Activated T-cell treated with anti-CD3 and anti-CD28 coated beads, Interleukin-2, amount 50 U/mL, for 48 hours (primary cell): ENCODE data around the gene TMEM250.
"Not testable (repeated sequence)": the region's sequence is repeated elsewhere in the genome, so short reads cannot be mapped to it uniquely, and the experiment has no call there.

Source experiments
- DNase-seq, 2 experiments: peaks; one replicate each; pipeline ENCODE4 v3.0.0-alpha.2; 2020

TMEM250 gene

DNA sequence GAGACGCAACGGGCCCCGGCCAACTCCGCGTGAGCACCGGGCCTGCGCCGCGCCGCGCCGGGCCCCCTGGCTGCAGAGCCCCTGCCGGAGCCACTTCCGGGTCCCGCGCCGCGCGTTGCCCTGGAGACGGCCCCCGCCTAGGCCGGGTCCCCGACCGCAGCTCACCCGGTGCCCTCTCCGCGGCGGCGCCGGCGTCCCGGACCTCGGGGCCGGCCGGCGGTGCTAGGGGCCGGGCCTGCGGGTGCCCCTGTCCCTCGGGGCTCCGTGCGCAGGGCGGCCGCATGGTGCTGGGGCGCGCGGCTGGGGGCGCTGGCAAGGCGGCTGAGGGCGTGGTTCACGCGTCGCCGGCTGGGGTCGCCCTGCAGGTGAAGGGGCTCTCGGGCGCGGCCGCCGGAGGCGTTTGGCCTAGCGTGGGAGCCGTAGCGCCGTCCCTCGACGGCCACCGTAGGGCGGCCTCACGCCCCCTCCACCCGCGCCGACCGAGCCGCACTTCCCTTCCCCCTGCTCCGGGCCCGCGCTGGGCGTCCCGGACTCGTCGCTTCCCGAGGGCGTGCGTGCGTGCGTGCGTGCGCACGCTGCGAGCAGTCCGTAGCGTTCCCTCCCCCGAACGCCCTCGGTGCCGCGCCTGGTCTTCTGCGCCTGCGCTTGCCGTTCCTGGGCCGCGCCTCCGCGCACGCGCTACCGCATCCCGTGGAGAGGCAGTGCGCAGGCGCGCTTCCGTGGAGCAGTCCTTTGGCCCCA lies at the start of gene TMEM250:
TMEM250 (minus strand) TSS at position 556 of the 741 bp plus-strand sequence. CDS start 1,975 bp downstream, outside the sequence.
- peak; percentile 97 to 98 for DNase-seq

- DNase-seq = no peak
Observed at GRCh38 chr9:136163248-136163850, 44.7 kb upstream of the TMEM250 start.

GRCh38 chr9:136160995-136161610 lies 42.4 kb upstream of the TMEM250 start:
- no peak for DNase-seq

DNA sequence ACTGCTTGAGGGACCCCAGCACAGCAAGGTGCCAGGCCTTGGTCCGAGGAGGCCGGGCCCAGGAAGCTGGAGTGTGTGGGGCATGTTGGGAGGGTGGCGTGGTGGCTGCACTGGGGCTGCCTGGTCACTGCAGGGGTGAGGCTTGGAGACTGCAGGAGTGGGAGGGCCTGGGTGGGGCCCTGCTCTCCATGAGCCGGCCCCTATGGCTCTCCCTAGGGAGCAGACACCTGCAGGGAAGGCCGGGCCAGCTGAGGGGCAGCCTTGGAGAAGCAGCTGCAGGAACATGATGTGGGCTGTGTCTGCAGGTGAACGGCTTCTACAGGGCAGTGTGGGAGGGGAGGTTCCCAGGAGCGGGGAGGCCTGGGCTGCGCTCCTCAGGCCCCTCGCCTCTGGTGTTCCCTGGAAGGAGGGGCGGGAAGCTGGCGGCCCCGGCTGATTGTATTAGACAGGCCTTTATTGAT lies 41.7 kb upstream of the TMEM250 start:
- no peak for DNase-seq

DNA sequence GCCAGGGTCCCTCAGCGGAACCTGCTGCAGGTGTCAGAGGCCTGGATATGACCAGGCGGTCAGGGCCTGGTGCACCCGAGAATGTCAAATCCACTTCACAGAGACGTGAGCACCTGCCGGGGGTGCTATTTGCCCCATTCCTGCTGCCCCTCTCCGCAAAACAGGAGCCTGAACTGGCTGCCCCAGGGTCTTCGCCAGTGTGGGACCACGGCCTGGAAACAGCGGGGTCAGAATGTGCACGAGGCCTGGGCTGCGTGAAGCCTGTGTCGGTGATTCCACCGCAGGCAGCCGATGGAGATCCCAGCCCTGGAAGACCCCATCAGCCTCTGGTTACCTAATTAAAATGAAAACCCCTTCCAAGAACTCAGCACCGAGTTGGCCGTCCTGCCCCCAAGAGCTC lies 41.2 kb upstream of the TMEM250 start:
- DNase-seq = no peak

DNA sequence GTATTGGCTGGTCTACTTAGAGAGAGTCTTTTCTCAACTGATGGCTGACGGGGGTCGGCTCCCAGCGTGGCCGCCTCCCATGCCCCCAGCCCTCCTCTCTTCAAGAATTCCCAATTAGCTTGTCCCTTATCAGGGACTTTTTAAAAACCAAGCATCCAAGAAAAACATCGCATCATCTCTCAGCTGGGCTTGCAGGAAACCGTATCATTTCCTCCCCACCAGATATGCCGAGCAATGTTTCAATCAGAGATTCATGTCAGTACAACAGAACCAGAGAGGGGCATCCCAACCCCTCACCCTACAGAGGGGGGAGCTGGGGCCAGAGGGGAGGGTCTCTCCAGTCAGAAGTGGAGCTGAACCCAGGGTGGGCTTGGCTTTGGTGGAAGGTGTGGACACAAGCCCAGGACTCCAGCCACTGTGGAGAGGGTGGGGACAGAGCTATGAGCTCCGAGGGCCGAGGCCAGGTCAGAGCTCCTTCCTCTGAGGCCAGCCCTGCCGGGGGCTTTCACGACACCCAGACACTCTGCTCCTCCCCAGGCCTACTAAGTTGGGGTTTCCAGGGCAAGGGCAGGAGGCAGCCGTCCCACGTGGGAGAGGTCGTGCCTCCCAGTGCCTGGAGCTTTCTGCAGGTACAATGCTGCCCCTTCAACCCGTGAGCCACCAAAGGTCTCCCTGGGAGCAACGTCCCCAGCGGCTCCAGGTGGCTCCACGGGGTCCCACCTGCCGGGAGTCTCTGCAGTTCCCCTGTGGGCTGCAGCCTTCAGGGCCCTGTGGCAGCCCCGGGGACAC lies 39.0 kb upstream of the TMEM250 start:
- DNase-seq = no peak

- DNase-seq = no peak
Observed at GRCh38 chr9:136156209-136157120, 37.8 kb upstream of the TMEM250 start.

GRCh38 chr9:136155576-136155975 lies 36.9 kb upstream of the TMEM250 start:
- DNase-seq = no peak

- no peak for DNase-seq
Observed at GRCh38 chr9:136154943-136155342, 36.3 kb upstream of the TMEM250 start.

- no peak for DNase-seq
Observed at GRCh38 chr9:136153381-136154065, 34.8 kb upstream of the TMEM250 start.

DNA sequence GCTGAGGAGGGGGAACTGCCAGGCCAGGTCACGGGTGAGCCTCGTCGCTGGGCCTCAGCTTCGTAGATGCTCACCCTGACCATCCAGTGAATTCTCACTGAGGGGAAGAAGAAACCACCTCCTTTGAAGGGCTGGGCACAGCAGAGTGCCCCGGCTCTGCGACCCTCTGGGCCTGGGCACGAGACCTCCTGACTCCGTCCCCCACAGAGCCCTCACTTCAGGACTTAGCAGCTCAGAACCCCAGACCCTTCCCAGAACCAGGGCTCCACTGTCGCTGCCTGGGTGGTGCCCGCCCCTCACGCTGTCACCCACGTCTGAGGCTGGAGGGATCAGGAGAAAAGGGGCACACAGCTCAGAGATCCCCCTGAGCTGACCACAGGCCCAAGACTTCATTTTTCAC lies 34.3 kb upstream of the TMEM250 start:
- no peak for DNase-seq

DNA sequence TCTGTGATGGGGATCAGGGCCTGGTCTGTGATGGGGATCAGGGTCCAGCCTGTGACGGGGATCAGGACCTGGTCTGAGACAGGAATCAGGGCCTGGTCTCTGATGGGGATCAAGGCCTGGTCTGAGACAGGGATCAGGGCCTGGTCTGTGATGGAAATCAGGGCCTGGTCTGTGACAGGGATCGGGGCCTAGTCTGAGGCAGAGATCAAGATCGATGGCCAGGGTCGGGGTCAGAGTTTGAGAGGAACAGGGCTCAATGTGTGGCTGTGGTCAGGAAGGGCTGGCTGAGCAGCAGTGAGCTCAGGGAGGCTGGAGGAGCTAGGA lies 33.8 kb upstream of the TMEM250 start:
- DNase-seq = no peak

DNA sequence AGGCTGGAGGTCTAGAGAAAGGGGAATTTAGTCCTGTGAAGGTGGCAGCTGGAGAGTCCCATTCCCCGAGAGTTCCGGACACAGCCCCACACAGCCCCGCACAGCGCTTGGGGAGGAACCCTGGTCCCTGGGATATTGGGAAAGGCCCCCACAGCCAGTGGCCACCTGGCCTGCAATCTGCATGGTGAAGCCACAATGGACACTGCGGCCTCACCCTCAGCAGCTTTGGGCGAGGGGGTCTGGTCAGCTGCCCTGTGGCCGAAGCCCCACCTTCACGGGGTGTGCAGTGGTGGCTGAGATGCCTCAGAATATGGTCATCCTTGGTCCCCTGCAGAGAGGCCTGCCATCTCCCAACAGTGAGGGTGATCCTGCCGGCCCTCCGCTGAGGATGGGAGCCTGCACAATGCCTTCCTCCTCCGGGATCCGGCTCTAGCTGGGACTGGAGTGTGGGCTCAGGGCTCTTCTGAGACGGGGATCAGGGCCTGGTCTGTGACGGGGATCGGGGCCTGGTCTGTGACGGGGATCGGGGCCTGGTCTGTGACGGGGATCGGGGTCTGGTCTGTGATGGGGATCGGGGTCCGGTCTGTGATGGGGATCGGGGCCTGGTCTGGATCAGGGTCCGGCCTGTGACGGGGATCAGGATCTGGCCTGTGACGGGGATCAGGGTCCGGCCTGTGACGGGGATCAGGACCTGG lies 33.3 kb upstream of the TMEM250 start:
- no peak for DNase-seq

DNA sequence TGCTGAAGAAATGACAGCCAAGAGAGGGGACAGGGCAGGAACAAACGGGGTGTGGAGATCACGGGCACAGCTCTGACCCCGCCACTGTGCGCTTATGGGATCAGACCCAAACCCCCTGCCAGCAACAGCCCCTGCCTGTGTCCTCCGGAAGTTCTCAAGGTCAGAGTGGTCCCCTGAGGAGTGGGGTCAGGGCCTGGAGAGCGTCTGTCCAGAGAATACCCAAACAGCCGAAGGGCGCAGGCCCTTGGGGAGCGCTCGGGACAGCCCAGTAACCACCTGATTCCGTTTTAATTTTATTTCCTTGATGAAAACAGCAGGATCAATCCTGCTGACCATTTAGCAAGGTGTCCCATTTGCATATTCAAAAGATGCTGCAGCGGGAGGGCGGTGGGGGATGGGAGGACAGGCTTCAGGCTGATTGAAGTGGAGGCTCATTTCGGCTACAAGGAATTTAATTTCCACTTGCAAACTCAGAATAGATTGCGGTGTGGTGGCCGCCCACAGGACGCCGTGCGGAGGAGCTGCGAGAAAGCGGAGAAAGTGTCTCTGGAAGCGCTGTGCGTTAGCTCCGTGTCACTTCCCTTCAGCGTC lies 32.6 kb upstream of the TMEM250 start:
- DNase-seq = no peak

- not testable (repeated sequence) for DNase-seq
Observed at GRCh38 chr9:136150664-136151213, 32.1 kb upstream of the TMEM250 start.

GRCh38 chr9:136149853-136150252 lies 31.2 kb upstream of the TMEM250 start:
- no peak for DNase-seq

DNA sequence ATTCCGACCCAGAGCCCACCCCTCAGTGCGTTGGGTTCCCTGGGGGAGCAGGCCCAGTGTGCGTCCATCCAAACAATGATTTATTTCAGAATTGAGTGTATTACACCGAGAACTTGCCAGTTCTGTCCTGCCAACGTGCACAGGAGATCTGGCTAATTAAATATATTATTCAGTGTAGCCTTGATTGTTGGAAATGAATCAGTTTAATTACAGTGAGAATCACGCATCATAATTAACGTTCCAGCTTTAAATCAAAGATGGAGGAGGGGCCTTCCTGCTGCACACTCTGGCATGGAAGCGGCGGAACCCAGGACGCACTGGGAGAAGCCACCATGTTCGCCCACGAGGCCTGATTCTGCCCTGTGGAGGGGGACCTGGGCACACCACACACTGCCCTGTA lies 30.7 kb upstream of the TMEM250 start:
- DNase-seq = no peak

DNA sequence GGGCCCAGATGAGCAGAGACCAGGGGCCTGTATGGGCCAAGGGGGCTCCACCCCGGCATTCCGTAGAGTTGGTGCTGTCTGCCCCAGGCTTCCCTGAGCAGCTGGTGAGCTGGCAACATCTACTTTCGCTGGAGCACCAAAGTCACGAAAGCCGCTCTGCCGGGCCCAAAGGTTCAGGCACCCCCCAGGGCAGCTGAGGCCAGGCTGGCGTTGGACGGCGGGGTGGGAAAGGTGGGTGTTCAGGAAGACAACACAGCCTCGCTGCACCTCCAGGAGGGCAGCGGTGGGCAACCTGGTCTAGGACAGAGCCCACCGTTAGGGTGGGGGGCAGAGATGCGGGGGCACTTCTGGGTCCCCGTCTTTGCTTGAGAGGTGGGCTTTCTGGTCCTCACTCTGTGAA lies 30.1 kb upstream of the TMEM250 start:
- DNase-seq = no peak

- DNase-seq = no peak
Observed at GRCh38 chr9:136147890-136148714, 29.4 kb upstream of the TMEM250 start.
